VCaP (cell line): ENCODE data around the gene LIM2.
A peak's percentile ranks its signal among the peaks of the same experiment; 100 is the strongest.

Source experiments
- H3K27ac ChIP-seq: fragments of 450-650 bp; 2 replicates; pipeline ENCODE4 v1.5.1; 2017
- TF ChIP-seq, protein P1 (sequence below): fragments of 450-650 bp; conservative IDR thresholded peaks from 2 replicates; pipeline ENCODE4 v1.5.1; 2017; ENCODE audit warnings: mild to moderate bottlenecking, moderate library complexity

Gene LIM2

DNA sequence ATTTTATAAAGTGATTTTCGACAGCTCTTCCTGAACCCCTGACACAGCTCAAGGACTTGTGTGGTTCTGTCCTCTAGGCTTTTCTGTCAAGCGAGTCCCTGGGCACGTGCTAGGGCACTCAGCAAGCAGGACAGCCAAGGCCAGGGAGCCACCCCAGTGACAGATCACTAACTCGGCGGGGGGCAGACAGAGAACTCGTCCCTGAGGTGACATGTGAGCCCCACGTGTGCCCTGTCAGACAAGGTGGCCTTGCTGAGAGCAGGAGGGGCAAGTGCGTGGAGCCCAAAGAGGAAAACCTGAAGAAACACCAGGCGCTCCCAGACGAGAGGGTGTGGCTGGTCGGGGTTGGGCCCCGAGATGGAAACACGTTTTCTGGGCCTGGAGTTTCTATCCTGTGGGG lies 26.5 kb downstream of the LIM2 start:
- no peak overlapping the region for H3K27ac ChIP-seq
- TF ChIP-seq, protein P1, sequence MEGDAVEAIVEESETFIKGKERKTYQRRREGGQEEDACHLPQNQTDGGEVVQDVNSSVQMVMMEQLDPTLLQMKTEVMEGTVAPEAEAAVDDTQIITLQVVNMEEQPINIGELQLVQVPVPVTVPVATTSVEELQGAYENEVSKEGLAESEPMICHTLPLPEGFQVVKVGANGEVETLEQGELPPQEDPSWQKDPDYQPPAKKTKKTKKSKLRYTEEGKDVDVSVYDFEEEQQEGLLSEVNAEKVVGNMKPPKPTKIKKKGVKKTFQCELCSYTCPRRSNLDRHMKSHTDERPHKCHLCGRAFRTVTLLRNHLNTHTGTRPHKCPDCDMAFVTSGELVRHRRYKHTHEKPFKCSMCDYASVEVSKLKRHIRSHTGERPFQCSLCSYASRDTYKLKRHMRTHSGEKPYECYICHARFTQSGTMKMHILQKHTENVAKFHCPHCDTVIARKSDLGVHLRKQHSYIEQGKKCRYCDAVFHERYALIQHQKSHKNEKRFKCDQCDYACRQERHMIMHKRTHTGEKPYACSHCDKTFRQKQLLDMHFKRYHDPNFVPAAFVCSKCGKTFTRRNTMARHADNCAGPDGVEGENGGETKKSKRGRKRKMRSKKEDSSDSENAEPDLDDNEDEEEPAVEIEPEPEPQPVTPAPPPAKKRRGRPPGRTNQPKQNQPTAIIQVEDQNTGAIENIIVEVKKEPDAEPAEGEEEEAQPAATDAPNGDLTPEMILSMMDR, result no peak

- no peak overlapping the region for H3K27ac ChIP-seq
- TF ChIP-seq, protein P1, result no peak
Measured at GRCh38 chr19:51359294-51359693, 28.5 kb downstream of the LIM2 start.

GRCh38 chr19:51357952-51358351 lies 29.8 kb downstream of the LIM2 start:
- H3K27ac ChIP-seq, result no peak overlapping the region
- TF ChIP-seq, protein P1, result no peak

DNA sequence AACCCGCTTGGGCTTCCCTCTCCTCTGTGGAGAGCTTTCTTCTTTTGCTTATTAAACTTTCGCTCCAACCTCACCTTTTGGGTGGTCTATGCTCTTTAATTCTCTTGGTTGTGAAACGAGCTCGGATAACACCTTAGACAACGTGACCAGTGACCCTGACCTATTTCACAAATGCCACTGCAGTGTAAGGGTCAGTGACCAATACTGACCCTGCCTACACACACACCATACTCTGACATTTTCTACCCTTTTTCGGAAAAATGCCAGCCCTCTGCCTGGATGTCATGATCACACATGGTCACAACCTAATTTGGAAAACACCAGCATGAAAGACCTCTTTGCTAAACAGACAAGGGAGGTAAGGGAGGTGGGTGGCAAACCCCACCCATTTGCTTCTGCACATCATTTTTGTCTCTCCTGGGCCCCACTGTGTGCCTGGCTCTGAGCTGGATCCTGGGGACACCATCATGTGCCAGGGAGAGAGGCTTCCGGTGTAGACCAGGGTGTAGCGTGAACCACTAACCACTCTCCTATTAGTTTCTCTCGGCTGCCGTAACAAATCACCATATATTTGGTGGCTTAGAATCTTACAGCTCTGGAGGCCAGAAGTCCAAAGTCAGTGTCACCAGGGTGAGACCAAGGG lies 31.5 kb downstream of the LIM2 start:
- H3K27ac ChIP-seq, result no peak overlapping the region
- TF ChIP-seq, protein P1, result no peak

DNA sequence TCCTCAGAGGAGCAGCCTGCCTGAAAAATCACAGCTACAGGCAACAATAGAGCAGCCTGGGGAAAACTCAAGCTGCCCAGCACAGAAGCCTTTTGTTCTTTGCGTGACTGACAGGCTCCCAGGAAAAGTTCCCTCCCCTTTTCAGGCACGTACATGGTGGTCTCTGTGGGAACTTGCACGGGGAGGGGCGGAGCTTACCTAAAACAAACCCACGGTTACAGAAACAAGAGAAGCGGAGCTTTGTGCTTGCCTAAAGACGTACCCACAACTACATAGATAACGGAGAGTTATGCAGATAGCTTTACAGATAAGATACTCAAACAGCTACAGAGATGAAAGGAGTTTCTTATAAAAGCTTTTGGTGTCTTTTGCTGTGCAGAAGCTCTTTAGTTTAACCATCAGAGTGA lies 33.0 kb downstream of the LIM2 start:
- H3K27ac ChIP-seq, result peak overlapping the region; percentile 45

GRCh38 chr19:51354103-51354741 lies 33.6 kb downstream of the LIM2 start:
- TF ChIP-seq, protein P1, result no peak
- peak overlapping the region; percentile 45 for H3K27ac ChIP-seq

More for the DNA sequence above, 33.0 kb downstream of the LIM2 start:
- TF ChIP-seq, protein P1, result no peak

DNA sequence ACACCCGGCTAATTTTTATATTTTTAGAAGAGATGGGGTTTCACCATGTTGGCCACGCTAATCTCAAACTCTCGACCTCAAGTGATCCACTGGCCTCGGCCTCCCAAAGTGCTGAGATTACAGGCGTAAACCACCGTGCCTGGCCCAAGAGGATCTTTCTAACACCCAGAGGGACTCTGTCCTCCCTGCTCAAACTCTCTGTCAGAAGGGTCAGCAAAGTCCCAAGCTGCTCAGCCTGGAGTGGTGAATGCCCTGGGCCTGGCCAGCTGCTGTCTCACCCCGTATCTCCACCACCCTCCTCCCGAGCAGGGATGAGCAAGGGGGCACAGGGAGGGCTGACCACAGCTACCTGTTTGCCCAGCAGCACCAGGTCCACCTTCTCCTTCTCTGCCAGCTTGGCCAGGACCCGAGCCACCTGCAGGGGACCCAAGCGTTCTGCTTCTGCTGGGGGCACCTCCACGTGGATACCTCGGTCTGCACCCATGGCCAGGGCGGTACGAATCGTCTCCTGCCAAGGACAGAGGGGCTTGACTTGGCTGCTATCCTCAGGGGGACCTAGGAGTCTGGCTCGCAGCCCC lies 34.9 kb downstream of the LIM2 start:
- no peak overlapping the region for H3K27ac ChIP-seq
- TF ChIP-seq, protein P1, result no peak
